ENCODE results near the gene SLC3A2. TPM values are rescaled to one million over a fixed set of nuclear protein-coding genes. Genes with fewer than 3 reads are reported as not detected.
"Not testable (repeated sequence)": the region's sequence is repeated elsewhere in the genome, so short reads cannot be mapped to it uniquely, and the experiment has no call there.

Gene SLC3A2
- total and polyA plus RNA-seq, 2 donors = 69.1 to 96.6 TPM

- no peaks in the 10 kb centered on the region for H3K36me3 ChIP-seq (ENCODE audit: control insufficient read depth in 2 of 2, insufficient read depth in 2 of 2, low read length in 1 of 2)
- 79% methylated on average over 8 of the region's 8 CpGs for WGBS
- no peaks in the 10 kb centered on the region for H3K4me1 ChIP-seq (ENCODE audit: control insufficient read depth in 2 of 2, insufficient read depth in 2 of 2, low read length in 2 of 2)
- H3K9me3 ChIP-seq (ENCODE audit: control insufficient read depth in 2 of 2, insufficient read depth in 1 of 2, low read length in 1 of 2) = peaks cover 0 to 4% of the 10 kb centered on the region in 2 donors
- H3K27ac ChIP-seq (ENCODE audit: low read depth in 1 of 2, low read length in 1 of 2) = no peak overlapping the region
- H3K27me3 ChIP-seq (ENCODE audit: control insufficient read depth in 2 of 2, insufficient read depth in 1 of 2, low read length in 1 of 2) = peaks cover 30 to 46% of the 10 kb centered on the region in 2 donors
- no peak overlapping the region for H3K4me3 ChIP-seq (ENCODE audit: low read length in 2 of 2)
- DNase-seq (ENCODE audit: low read depth in 6 of 9, low spot score in 9 of 9) = no peak
Measured at GRCh38 chr11:62931499-62932278, 51.0 kb downstream of the SLC3A2 start.

- H3K4me3 ChIP-seq (ENCODE audit: low read length in 2 of 2) = no peak overlapping the region
- DNase-seq (ENCODE audit: low read depth in 6 of 9, low spot score in 9 of 9) = no peak
- H3K27me3 ChIP-seq (ENCODE audit: control insufficient read depth in 2 of 2, insufficient read depth in 1 of 2, low read length in 1 of 2) = peaks cover 16 to 30% of the 10 kb centered on the region in 2 donors
- WGBS = 89% methylated on average over 13 of the region's 13 CpGs
- no peaks in the 10 kb centered on the region for H3K36me3 ChIP-seq (ENCODE audit: control insufficient read depth in 2 of 2, insufficient read depth in 2 of 2, low read length in 1 of 2)
- no peak overlapping the region for H3K27ac ChIP-seq (ENCODE audit: low read depth in 1 of 2, low read length in 1 of 2)
- peaks cover 0 to 4% of the 10 kb centered on the region in 2 donors for H3K9me3 ChIP-seq (ENCODE audit: control insufficient read depth in 2 of 2, insufficient read depth in 1 of 2, low read length in 1 of 2)
- no peaks in the 10 kb centered on the region for H3K4me1 ChIP-seq (ENCODE audit: control insufficient read depth in 2 of 2, insufficient read depth in 2 of 2, low read length in 2 of 2)
Measured at GRCh38 chr11:62933285-62933684, 52.6 kb downstream of the SLC3A2 start.

- WGBS = 98% methylated on average over 5 of the region's 5 CpGs
- no peak for DNase-seq (ENCODE audit: low read depth in 6 of 9, low spot score in 9 of 9)
- H3K27me3 ChIP-seq (ENCODE audit: control insufficient read depth in 2 of 2, insufficient read depth in 1 of 2, low read length in 1 of 2) = peaks cover 11 to 24% of the 10 kb centered on the region in 2 donors
- H3K4me3 ChIP-seq (ENCODE audit: low read length in 2 of 2) = no peak overlapping the region
- H3K4me1 ChIP-seq (ENCODE audit: control insufficient read depth in 2 of 2, insufficient read depth in 2 of 2, low read length in 2 of 2) = no peaks in the 10 kb centered on the region
- H3K9me3 ChIP-seq (ENCODE audit: control insufficient read depth in 2 of 2, insufficient read depth in 1 of 2, low read length in 1 of 2) = peaks cover 0 to 1% of the 10 kb centered on the region in 2 donors
- H3K27ac ChIP-seq (ENCODE audit: low read depth in 1 of 2, low read length in 1 of 2) = no peak overlapping the region
- no peaks in the 10 kb centered on the region for H3K36me3 ChIP-seq (ENCODE audit: control insufficient read depth in 2 of 2, insufficient read depth in 2 of 2, low read length in 1 of 2)
Measured at GRCh38 chr11:62933750-62934495, 53.2 kb downstream of the SLC3A2 start.

- Histone ChIP-seq H3K27ac (ENCODE audit: low read depth in 1 of 2, low read length in 1 of 2) (no peak overlapping the region), H3K4me3 (ENCODE audit: low read length in 2 of 2) (no peak overlapping the region), H3K36me3 (ENCODE audit: control insufficient read depth in 2 of 2, insufficient read depth in 2 of 2, low read length in 1 of 2) (no peaks in the 10 kb centered on the region), H3K9me3 (ENCODE audit: control insufficient read depth in 2 of 2, insufficient read depth in 1 of 2, low read length in 1 of 2) (peaks cover 0 to 1% of the 10 kb centered on the region in 2 donors), H3K4me1 (ENCODE audit: control insufficient read depth in 2 of 2, insufficient read depth in 2 of 2, low read length in 2 of 2) (no peaks in the 10 kb centered on the region), H3K27me3 (ENCODE audit: control insufficient read depth in 2 of 2, insufficient read depth in 1 of 2, low read length in 1 of 2) (peaks cover 8 to 20% of the 10 kb centered on the region in 2 donors)
- DNase-seq (ENCODE audit: low read depth in 6 of 9, low spot score in 9 of 9) = no peak
- 29% methylated on average over 1 of the region's 1 CpG for WGBS
Measured at GRCh38 chr11:62934496-62934785, 53.7 kb downstream of the SLC3A2 start.

GRCh38 chr11:62937528-62937927, 56.8 kb downstream of the SLC3A2 start:
- H3K27me3 ChIP-seq (ENCODE audit: control insufficient read depth in 2 of 2, insufficient read depth in 1 of 2, low read length in 1 of 2); DNase-seq (ENCODE audit: low read depth in 6 of 9, low spot score in 9 of 9): not testable (repeated sequence)
- WGBS = 91% methylated on average over 2 of the region's 2 CpGs

More at GRCh38 chr11:62937528-62937927, 56.8 kb downstream of the SLC3A2 start:
- not testable (repeated sequence) for H3K36me3 ChIP-seq (ENCODE audit: control insufficient read depth in 2 of 2, insufficient read depth in 2 of 2, low read length in 1 of 2); H3K4me3 ChIP-seq (ENCODE audit: low read length in 2 of 2); H3K4me1 ChIP-seq (ENCODE audit: control insufficient read depth in 2 of 2, insufficient read depth in 2 of 2, low read length in 2 of 2); H3K9me3 ChIP-seq (ENCODE audit: control insufficient read depth in 2 of 2, insufficient read depth in 1 of 2, low read length in 1 of 2); H3K27ac ChIP-seq (ENCODE audit: low read depth in 1 of 2, low read length in 1 of 2)

Other genes with a start within 250 kb of the SLC3A2 start
- 95.9 TPM for gene GANAB, start 234.3 kb upstream of the SLC3A2 start, total RNA-seq
- gene GANAB, start 234.3 kb upstream of the SLC3A2 start, polyA plus RNA-seq = 98.4 TPM
- 8.6 TPM for gene INTS5, start 227.6 kb upstream of the SLC3A2 start, total RNA-seq
- gene INTS5, start 227.6 kb upstream of the SLC3A2 start, polyA plus RNA-seq = 8.1 TPM
- gene C11orf98, start 215.7 kb upstream of the SLC3A2 start, total RNA-seq = 111 TPM
- 152 TPM for gene C11orf98, start 215.7 kb upstream of the SLC3A2 start, polyA plus RNA-seq
- gene CSKMT, start 215.6 kb upstream of the SLC3A2 start, total RNA-seq = 31.1 TPM
- 64.6 TPM for gene CSKMT, start 215.6 kb upstream of the SLC3A2 start, polyA plus RNA-seq
- 11.8 TPM for gene UQCC3, start 209.2 kb upstream of the SLC3A2 start, total RNA-seq
- 19.3 TPM for gene UQCC3, start 209.2 kb upstream of the SLC3A2 start, polyA plus RNA-seq
- gene LBHD1, start 208.6 kb upstream of the SLC3A2 start, total RNA-seq = 4.0 TPM
- 14.0 TPM for gene LBHD1, start 208.6 kb upstream of the SLC3A2 start, polyA plus RNA-seq
- 142 TPM for gene UBXN1, start 201.8 kb upstream of the SLC3A2 start, total RNA-seq
- gene UBXN1, start 201.8 kb upstream of the SLC3A2 start, polyA plus RNA-seq = 191 TPM
- gene LRRN4CL, start 191.4 kb upstream of the SLC3A2 start, total RNA-seq = 0.80 TPM
- 0.75 TPM for gene LRRN4CL, start 191.4 kb upstream of the SLC3A2 start, polyA plus RNA-seq
- gene BSCL2, start 173.5 kb upstream of the SLC3A2 start, total RNA-seq = 29.3 TPM
- gene BSCL2, start 173.5 kb upstream of the SLC3A2 start, polyA plus RNA-seq = 76.6 TPM
- 0.05 TPM for gene GNG3, start 173.2 kb upstream of the SLC3A2 start, total RNA-seq
- gene GNG3, start 173.2 kb upstream of the SLC3A2 start, polyA plus RNA-seq = 0.41 TPM
- gene HNRNPUL2, start 153.4 kb upstream of the SLC3A2 start, total RNA-seq = 7.7 TPM
- 44.7 TPM for gene HNRNPUL2, start 153.4 kb upstream of the SLC3A2 start, polyA plus RNA-seq
- gene TTC9C, start 152.4 kb upstream of the SLC3A2 start, total RNA-seq = 37.8 TPM
- gene TTC9C, start 152.4 kb upstream of the SLC3A2 start, polyA plus RNA-seq = 34.9 TPM
- gene ZBTB3, start 126.7 kb upstream of the SLC3A2 start, total RNA-seq = 8.9 TPM
- gene ZBTB3, start 126.7 kb upstream of the SLC3A2 start, polyA plus RNA-seq = 7.7 TPM
- 172 TPM for gene POLR2G, start 119.3 kb upstream of the SLC3A2 start, total RNA-seq
- 150 TPM for gene POLR2G, start 119.3 kb upstream of the SLC3A2 start, polyA plus RNA-seq
- 18.9 TPM for gene TAF6L, start 109.5 kb upstream of the SLC3A2 start, total RNA-seq
- 26.5 TPM for gene TAF6L, start 109.5 kb upstream of the SLC3A2 start, polyA plus RNA-seq
- 36.5 TPM for gene TMEM179B, start 93.5 kb upstream of the SLC3A2 start, total RNA-seq
- 58.2 TPM for gene TMEM179B, start 93.5 kb upstream of the SLC3A2 start, polyA plus RNA-seq
- 19.9 TPM for gene TMEM223, start 88.9 kb upstream of the SLC3A2 start, total RNA-seq
- 18.4 TPM for gene TMEM223, start 88.9 kb upstream of the SLC3A2 start, polyA plus RNA-seq
- gene NXF1, start 75.5 kb upstream of the SLC3A2 start, total RNA-seq = 34.4 TPM
- gene NXF1, start 75.5 kb upstream of the SLC3A2 start, polyA plus RNA-seq = 186 TPM
- 30.0 TPM for gene STX5, start 48.8 kb upstream of the SLC3A2 start, total RNA-seq
- gene STX5, start 48.8 kb upstream of the SLC3A2 start, polyA plus RNA-seq = 31.2 TPM
- not detected for gene TEX54, start 48.1 kb upstream of the SLC3A2 start, total RNA-seq
- 1.3 TPM for gene TEX54, start 48.1 kb upstream of the SLC3A2 start, polyA plus RNA-seq
- 71.2 TPM for gene WDR74, start 41.3 kb upstream of the SLC3A2 start, total RNA-seq
- 57.2 TPM for gene WDR74, start 41.3 kb upstream of the SLC3A2 start, polyA plus RNA-seq
- not detected for gene CHRM1, start 40.5 kb downstream of the SLC3A2 start, total RNA-seq
- 0.05 TPM for gene CHRM1, start 40.5 kb downstream of the SLC3A2 start, polyA plus RNA-seq
- gene SLC22A6, start 104.1 kb downstream of the SLC3A2 start, total RNA-seq = not detected
- gene SLC22A6, start 104.1 kb downstream of the SLC3A2 start, polyA plus RNA-seq = not detected
- gene SLC22A8, start 134.9 kb downstream of the SLC3A2 start, total RNA-seq = not detected
- gene SLC22A8, start 134.9 kb downstream of the SLC3A2 start, polyA plus RNA-seq = 0.02 TPM

All from thymus (tissue), 11 donors.